Measurements from ENCODE around the gene BMPR1B.

- no peak for TF ChIP-seq CTCF (IDR thresholded peaks at IDR 0.05; ENCODE audit: insufficient read depth, low read length)
- TF ChIP-seq, protein P1, sequence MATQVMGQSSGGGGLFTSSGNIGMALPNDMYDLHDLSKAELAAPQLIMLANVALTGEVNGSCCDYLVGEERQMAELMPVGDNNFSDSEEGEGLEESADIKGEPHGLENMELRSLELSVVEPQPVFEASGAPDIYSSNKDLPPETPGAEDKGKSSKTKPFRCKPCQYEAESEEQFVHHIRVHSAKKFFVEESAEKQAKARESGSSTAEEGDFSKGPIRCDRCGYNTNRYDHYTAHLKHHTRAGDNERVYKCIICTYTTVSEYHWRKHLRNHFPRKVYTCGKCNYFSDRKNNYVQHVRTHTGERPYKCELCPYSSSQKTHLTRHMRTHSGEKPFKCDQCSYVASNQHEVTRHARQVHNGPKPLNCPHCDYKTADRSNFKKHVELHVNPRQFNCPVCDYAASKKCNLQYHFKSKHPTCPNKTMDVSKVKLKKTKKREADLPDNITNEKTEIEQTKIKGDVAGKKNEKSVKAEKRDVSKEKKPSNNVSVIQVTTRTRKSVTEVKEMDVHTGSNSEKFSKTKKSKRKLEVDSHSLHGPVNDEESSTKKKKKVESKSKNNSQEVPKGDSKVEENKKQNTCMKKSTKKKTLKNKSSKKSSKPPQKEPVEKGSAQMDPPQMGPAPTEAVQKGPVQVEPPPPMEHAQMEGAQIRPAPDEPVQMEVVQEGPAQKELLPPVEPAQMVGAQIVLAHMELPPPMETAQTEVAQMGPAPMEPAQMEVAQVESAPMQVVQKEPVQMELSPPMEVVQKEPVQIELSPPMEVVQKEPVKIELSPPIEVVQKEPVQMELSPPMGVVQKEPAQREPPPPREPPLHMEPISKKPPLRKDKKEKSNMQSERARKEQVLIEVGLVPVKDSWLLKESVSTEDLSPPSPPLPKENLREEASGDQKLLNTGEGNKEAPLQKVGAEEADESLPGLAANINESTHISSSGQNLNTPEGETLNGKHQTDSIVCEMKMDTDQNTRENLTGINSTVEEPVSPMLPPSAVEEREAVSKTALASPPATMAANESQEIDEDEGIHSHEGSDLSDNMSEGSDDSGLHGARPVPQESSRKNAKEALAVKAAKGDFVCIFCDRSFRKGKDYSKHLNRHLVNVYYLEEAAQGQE (IDR thresholded peaks at IDR 0.05; ENCODE audit: insufficient replicate concordance, low read depth) = no peak
- no peak for TF ChIP-seq GABPA (IDR thresholded peaks at IDR 0.05; ENCODE audit: low read depth)
Observed at GRCh38 chr4:94714365-94715160, 43.2 kb upstream of the BMPR1B start.

Data from HL-60 (cell line).